Measurements from ENCODE around the gene PGAP3. TPM values are rescaled to one million over a fixed set of nuclear protein-coding genes. Genes with fewer than 3 reads are reported as not detected.

Gene PGAP3
- total RNA-seq, 1 donor from 2014 or later = 21.7 TPM

DNA sequence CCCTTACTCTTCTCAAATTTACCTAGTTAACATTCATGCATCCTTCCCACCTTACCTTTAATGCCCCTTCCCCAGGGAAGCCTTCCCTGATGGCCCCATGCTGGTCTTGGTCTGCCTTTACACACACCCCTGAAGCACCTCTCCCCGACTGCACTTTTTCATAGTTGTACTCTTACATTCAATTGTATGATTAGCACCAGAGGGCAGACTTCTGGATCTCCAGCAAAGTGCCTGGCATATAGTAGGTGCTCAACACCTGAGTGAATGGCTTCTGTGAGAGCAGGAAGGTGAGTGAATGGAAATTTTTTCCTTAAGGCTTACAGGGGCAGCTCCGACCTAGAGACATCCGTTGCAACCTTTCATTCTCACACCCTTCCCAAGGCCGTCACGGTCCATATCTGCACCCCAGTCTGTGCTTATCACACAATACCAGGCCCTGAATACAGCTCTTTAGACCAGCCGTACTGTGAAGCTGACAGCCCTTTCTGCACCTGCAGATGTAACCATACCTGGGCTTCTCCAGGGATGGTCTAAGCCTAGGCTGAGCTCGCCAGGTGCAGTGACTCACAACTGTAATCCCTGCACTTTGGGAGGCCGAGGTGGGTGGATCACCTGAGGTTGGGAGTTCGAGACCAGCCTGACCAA lies 4.4 kb downstream of the PGAP3 start:
- TF ChIP-seq CTCF (conservative IDR thresholded peaks at IDR 0.05) = no peak
- H3K4me3 Mint-ChIP-seq = no peak overlapping the region
- peak overlapping the region; percentile 13 for H3K27ac Mint-ChIP-seq (ENCODE audit: unreplicated experiment)
- H3K27me3 Mint-ChIP-seq (ENCODE audit: low read depth) = no peaks in the 10 kb centered on the region
- DNase-seq (ENCODE audit: low read depth, low spot score) = no peak
- peaks cover 7% of the 10 kb centered on the region for H3K36me3 Mint-ChIP-seq (ENCODE audit: low read depth)
- peaks cover 13% of the 10 kb centered on the region for H3K4me1 Mint-ChIP-seq
- H3K9me3 Mint-ChIP-seq = peaks cover 3% of the 10 kb centered on the region

GRCh38 chr17:39679521-39680192 lies 8.2 kb downstream of the PGAP3 start:
- no peak overlapping the region for H3K4me3 Mint-ChIP-seq
- H3K9me3 Mint-ChIP-seq = no peaks in the 10 kb centered on the region
- no peak for TF ChIP-seq CTCF (conservative IDR thresholded peaks at IDR 0.05)
- H3K4me1 Mint-ChIP-seq = no peaks in the 10 kb centered on the region
- H3K36me3 Mint-ChIP-seq (ENCODE audit: low read depth) = peaks cover 7% of the 10 kb centered on the region
- no peaks in the 10 kb centered on the region for H3K27me3 Mint-ChIP-seq (ENCODE audit: low read depth)
- no peak for DNase-seq (ENCODE audit: low read depth, low spot score)
- no peak overlapping the region for H3K27ac Mint-ChIP-seq (ENCODE audit: unreplicated experiment)

DNA sequence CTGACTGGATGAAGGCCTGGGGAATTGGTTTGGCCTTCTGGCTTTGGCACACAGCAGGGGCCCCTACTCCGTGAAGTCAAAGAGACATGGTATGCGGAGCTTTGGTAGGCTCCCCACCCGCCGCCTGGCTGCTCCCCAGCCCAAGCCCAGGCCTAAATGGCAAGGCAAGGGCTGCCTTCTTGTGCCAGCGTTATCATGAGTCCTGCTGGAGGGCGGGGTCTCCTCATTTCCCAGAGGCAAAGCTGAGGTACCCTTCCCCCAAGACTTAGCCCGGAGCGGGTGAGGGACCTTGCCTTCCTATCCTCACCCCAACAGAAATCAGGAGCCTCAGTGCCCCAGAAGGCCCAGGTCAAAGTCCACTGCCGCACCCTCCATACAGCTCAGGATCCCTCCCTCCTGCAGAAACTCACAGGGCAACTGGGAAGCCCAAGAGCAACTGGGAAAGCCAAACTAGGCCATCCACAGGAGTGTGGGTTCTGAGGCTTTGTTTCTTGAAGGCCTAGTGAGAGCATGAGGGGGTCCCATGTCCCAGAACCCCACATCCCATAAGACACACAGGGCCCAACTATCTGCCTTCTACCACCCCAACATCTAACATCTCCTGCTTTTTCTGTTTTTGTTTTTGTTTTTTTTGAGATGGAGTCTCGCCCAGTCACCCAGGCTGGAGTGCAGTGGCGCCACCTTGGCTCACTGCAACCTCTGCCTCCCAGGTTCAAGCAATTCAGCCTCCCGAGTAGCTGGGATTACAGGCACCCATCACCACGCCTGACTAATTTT lies 9.3 kb downstream of the PGAP3 start:
- Mint-ChIP-seq H3K4me3 (no peak overlapping the region), H3K36me3 (ENCODE audit: low read depth) (peaks cover 4% of the 10 kb centered on the region), H3K27me3 (ENCODE audit: low read depth) (no peaks in the 10 kb centered on the region), H3K9me3 (no peaks in the 10 kb centered on the region), H3K4me1 (no peaks in the 10 kb centered on the region), H3K27ac (ENCODE audit: unreplicated experiment) (no peak overlapping the region)
- TF ChIP-seq CTCF (conservative IDR thresholded peaks at IDR 0.05) = no peak
- no peak for DNase-seq (ENCODE audit: low read depth, low spot score)

- Mint-ChIP-seq H3K36me3 (ENCODE audit: low read depth) (no peaks in the 10 kb centered on the region), H3K27me3 (ENCODE audit: low read depth) (no peaks in the 10 kb centered on the region), H3K27ac (ENCODE audit: unreplicated experiment) (no peak overlapping the region), H3K4me3 (no peak overlapping the region), H3K4me1 (no peaks in the 10 kb centered on the region), H3K9me3 (no peaks in the 10 kb centered on the region)
- TF ChIP-seq CTCF (conservative IDR thresholded peaks at IDR 0.05) = no peak
- no peak for DNase-seq (ENCODE audit: low read depth, low spot score)
Measured at GRCh38 chr17:39677542-39678339, 10.1 kb downstream of the PGAP3 start.

DNA sequence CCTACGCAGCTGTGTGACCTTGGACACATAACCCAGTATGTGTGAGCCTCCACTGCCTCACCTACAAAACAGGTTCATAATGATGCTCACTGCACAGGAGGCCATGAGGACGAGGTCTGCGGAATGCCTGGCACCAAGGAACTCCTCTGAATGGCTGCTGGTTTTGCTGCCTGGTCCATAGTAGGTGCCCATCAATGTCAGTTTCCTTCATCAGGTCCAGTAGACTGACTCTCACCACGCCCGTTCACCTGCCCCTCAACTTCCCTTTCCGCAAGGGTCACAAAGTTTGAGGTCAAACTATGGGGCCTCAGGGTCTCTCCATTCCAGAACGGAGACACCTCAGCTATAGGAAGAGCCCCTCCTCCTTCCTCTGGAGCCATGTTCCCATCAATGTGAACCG lies 10.8 kb downstream of the PGAP3 start:
- Mint-ChIP-seq H3K27ac (ENCODE audit: unreplicated experiment) (no peak overlapping the region), H3K36me3 (ENCODE audit: low read depth) (no peaks in the 10 kb centered on the region), H3K9me3 (no peaks in the 10 kb centered on the region), H3K27me3 (ENCODE audit: low read depth) (peaks cover 2% of the 10 kb centered on the region), H3K4me1 (no peaks in the 10 kb centered on the region), H3K4me3 (no peak overlapping the region)
- DNase-seq (ENCODE audit: low read depth, low spot score) = no peak
- TF ChIP-seq CTCF (conservative IDR thresholded peaks at IDR 0.05) = no peak
